Stomach smooth muscle (tissue), 2 donors: ENCODE measurements around the gene SAA1.
A peak's percentile ranks its signal among the peaks of the same experiment; 100 is the strongest.

Experiments used
- H3K27ac ChIP-seq: one replicate; pipeline ENCODE4 v1.7.0; 2013; ENCODE audit warnings: mild to moderate bottlenecking, low read length, inconsistent platforms
- H3K27me3 ChIP-seq, 2 donors: one replicate each; pipeline ENCODE4 v1.7.0; 2013; ENCODE audit warnings: low read length in 2 of 2; ENCODE audit not compliant: insufficient read depth in 2 of 2, control insufficient read depth in 1 of 2
- H3K36me3 ChIP-seq, 2 donors: one replicate each; pipeline ENCODE4 v1.7.0; 2013; ENCODE audit warnings: low read length in 2 of 2; ENCODE audit not compliant: control insufficient read depth in 2 of 2, insufficient read depth in 2 of 2
- H3K4me1 ChIP-seq: one replicate; pipeline ENCODE4 v1.7.0; 2013; ENCODE audit warnings: low read length; ENCODE audit not compliant: control insufficient read depth, insufficient read depth
- H3K4me3 ChIP-seq, 2 donors: one replicate each; pipeline ENCODE4 v1.7.0; 2013; ENCODE audit warnings: low read length in 2 of 2
- H3K9ac ChIP-seq, 2 donors: one replicate each; pipeline ENCODE4 v1.7.0; 2013; ENCODE audit warnings: low read length in 2 of 2, mild to moderate bottlenecking in 1 of 2
- H3K9me3 ChIP-seq, 2 donors: one replicate each; pipeline ENCODE4 v1.7.0; 2013; ENCODE audit warnings: low read length in 2 of 2; ENCODE audit not compliant: control insufficient read depth in 2 of 2
- donor health status: healthy.
- donor health status: Pancreatic carcinoma.

SAA1 gene

GRCh38 chr11:18312012-18312411 is 45.9 kb downstream of the SAA1 start:
- Histone ChIP-seq H3K27ac (no peak overlapping the region), H3K27me3 (no peaks in the 10 kb centered on the region), H3K4me3 (no peak overlapping the region), H3K9ac (no peak overlapping the region), H3K4me1 (no peaks in the 10 kb centered on the region), H3K9me3 (no peaks in the 10 kb centered on the region), H3K36me3 (peaks cover 13 to 15% of the 10 kb centered on the region in 2 donors)

- Histone ChIP-seq H3K4me3 (no peak overlapping the region), H3K9me3 (no peaks in the 10 kb centered on the region), H3K4me1 (no peaks in the 10 kb centered on the region), H3K27ac (no peak overlapping the region), H3K27me3 (no peaks in the 10 kb centered on the region), H3K36me3 (peaks cover 13% of the 10 kb centered on the region in 2 donors), H3K9ac (no peak overlapping the region)
Observed at GRCh38 chr11:18312663-18313420, 46.8 kb downstream of the SAA1 start.

GRCh38 chr11:18313965-18314763 is 48.1 kb downstream of the SAA1 start:
- Histone ChIP-seq H3K9ac (no peak overlapping the region), H3K27me3 (no peaks in the 10 kb centered on the region), H3K27ac (no peak overlapping the region), H3K36me3 (peaks cover 9 to 10% of the 10 kb centered on the region in 2 donors), H3K9me3 (no peaks in the 10 kb centered on the region), H3K4me1 (no peaks in the 10 kb centered on the region), H3K4me3 (no peak overlapping the region)

- Histone ChIP-seq H3K27me3 (no peaks in the 10 kb centered on the region), H3K9me3 (no peaks in the 10 kb centered on the region), H3K27ac (no peak overlapping the region), H3K9ac (peak overlapping the region in 1 of 2 donors; percentile 6), H3K4me1 (no peaks in the 10 kb centered on the region), H3K4me3 (no peak overlapping the region), H3K36me3 (peaks cover 4 to 5% of the 10 kb centered on the region in 2 donors)
Observed at GRCh38 chr11:18314784-18315523, 48.9 kb downstream of the SAA1 start.

DNA sequence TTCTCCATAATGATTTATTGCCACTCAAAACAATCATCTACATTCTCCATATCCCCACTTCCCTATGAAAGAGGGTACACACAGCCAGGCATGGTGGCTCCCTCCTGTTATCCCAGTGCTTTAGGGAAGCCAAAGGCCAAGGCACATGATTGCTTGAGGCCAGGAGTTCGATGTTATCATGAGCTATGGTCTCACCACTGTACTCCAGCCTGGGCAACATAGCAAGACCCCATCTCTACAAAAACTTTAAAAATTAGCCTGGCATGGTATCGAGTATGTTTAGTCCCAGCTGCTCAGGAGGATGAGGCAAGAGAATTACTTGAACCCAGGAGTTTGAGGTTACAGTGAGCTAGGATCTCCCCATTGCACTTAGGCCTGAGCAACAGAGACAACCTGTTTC is 49.8 kb downstream of the SAA1 start:
- Histone ChIP-seq H3K4me1 (no peaks in the 10 kb centered on the region), H3K36me3 (peaks cover 0 to 3% of the 10 kb centered on the region in 2 donors), H3K27me3 (no peaks in the 10 kb centered on the region), H3K9ac (no peak overlapping the region), H3K9me3 (no peaks in the 10 kb centered on the region), H3K4me3 (no peak overlapping the region), H3K27ac (no peak overlapping the region)

DNA sequence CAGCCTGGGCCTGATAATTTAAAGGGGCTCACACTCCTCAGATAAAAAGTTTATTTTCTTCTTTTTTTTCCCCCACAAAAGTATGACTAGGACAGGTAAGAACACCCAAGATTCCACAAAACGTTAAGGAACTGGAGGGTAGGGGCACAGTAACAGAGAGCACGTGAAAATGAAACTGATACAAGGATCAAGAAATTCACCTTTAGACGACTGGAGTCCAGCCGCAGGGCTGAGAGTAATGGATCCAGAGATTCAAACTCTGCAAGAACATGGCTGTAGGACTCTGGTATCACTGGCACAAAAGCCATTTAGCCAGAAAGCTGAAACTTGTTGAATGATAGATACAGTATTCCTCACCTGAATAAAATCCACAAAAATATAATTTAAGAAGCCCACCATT is 51.5 kb downstream of the SAA1 start:
- no peak overlapping the region for H3K4me3 ChIP-seq
- peaks cover 0 to 3% of the 10 kb centered on the region in 2 donors for H3K36me3 ChIP-seq
- peaks cover 2% of the 10 kb centered on the region for H3K4me1 ChIP-seq
- no peaks in the 10 kb centered on the region for H3K27me3 ChIP-seq
- H3K9ac ChIP-seq: no peak overlapping the region
- no peaks in the 10 kb centered on the region for H3K9me3 ChIP-seq
- H3K27ac ChIP-seq: no peak overlapping the region
